ENCODE results near the gene UQCRC2.
"Not testable (repeated sequence)": the region's sequence is repeated elsewhere in the genome, so short reads cannot be mapped to it uniquely, and the experiment has no call there.

The UQCRC2 gene

GRCh38 chr16:21952793-21953540 is at the start of gene UQCRC2:
TSS of gene UQCRC2 (plus strand) at chr16:21953361. CDS start at chr16:21953424, 63 bp downstream.
- peak; percentile 95 for DNase-seq (ENCODE audit: low read depth)
- TF ChIP-seq CTCF (IDR thresholded peaks at IDR 0.05; ENCODE audit: insufficient read depth, low read depth, low read length, missing control alignments), result no peak
- H3K4me3 ChIP-seq (ENCODE audit: low read depth, low read length), result peak within 1 kb of the TSS; percentile 92

- DNase-seq (ENCODE audit: low read depth), result peak; percentile 42
- not testable (repeated sequence) for H3K4me3 ChIP-seq (ENCODE audit: low read depth, low read length)
Measured at GRCh38 chr16:21932650-21933049, 20.5 kb upstream of the UQCRC2 start.

DNA sequence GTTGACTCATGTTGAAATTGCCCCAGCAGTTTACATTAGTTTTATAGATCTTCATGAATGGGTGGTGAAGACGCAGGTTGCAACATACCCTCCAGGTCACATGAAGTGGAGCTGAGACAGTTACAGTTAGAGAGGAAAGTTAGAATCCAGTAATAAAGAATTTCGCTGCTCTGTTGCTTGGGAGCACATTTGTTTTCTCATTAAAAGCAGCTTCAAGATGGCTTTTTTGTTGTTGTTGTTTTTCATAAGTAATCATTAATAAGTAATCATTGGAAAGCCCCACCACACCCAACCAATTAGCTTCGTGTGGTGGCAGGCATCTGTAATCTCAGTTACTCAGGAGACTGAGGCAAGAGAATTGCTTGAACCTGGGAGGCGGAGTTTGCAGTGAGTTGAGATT is 19.8 kb upstream of the UQCRC2 start:
- H3K4me3 ChIP-seq (ENCODE audit: low read depth, low read length); DNase-seq (ENCODE audit: low read depth): not testable (repeated sequence)

DNA sequence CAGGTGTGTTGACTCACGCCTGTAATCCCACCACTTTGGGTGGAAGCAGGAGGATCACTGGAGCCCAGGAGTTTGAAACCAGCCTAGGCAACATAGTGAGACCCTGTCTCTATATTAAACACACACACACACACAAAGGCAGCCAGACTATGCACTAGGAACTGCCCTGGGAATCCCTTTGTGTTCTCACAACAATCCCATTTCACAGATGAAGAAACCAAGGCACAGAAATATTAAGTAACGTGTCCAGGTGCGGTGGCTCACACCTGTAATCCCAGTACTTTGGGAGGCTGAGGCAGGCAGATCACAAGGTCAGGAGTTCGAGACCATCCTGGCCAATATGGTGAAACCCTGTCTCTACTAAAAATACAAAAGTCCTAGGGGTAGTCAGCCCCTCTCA is 19.4 kb upstream of the UQCRC2 start:
- DNase-seq (ENCODE audit: low read depth); H3K4me3 ChIP-seq (ENCODE audit: low read depth, low read length): not testable (repeated sequence)

DNA sequence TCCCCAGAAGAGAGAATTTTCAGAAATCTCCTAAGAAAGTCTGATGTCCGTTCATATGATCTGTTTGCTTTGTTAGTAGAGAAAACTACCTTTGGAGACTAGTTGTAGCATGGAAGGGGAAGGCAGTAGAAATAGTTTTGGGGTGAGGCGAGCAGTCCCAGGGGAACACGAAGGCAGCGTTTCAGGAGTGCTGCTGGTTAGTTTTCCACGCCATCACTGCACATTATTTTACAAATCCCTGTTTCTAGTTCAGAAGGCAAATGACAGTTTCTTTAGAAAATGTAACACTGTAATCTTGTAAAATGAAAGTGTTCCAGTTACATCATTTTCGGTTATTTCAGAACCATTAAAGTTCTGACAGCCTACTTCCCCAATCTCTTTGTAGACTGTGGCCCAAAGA is 16.9 kb upstream of the UQCRC2 start:
- not testable (repeated sequence) for DNase-seq (ENCODE audit: low read depth); H3K4me3 ChIP-seq (ENCODE audit: low read depth, low read length)

DNA sequence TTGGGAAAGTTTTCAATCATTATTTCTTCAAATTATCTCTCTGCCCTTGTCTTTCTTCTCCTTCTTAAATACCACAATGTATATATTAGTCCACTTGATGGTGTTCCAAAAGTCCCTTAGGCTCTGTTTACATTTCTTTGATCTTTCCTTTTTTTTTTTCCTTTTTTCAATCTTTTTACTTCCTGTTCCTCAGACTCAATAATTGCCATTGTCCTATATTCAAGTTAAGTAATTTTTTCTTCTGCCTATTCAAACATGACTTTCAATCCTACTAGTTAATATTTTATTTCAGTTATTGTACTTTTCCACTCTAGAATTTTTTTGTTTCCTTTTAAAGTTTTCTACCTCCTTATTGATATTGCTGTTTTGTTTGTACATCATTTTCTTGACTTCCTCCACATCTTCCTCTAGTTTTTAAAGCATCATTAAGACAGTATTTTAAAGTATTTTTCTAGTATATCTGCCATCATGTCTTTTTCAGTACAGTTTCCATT is 15.8 kb upstream of the UQCRC2 start:
- DNase-seq (ENCODE audit: low read depth), result no peak
- no peak overlapping the region for H3K4me3 ChIP-seq (ENCODE audit: low read depth, low read length)
- TF ChIP-seq CTCF (IDR thresholded peaks at IDR 0.05; ENCODE audit: insufficient read depth, low read depth, low read length, missing control alignments), result no peak

DNA sequence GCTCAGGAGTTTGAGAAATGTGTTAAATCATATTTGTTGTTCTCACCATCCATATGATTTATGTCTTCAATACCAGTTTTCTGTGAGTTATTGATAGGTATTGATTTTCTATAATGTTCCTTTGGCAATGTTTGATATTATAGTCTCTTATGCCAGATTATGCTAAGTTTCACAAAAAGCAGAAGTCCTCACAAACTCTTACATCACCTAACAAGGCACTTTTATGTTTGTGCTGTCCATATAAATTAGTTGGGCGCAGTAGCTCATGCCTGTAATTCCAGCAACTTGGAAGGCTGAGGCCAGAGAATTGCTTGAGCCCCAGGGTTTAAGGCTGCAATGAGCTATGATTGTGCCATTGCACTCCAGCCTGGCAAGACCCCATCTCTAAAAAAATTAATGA is 12.6 kb upstream of the UQCRC2 start:
- TF ChIP-seq CTCF (IDR thresholded peaks at IDR 0.05; ENCODE audit: insufficient read depth, low read depth, low read length, missing control alignments), result no peak
- no peak for DNase-seq (ENCODE audit: low read depth)
- H3K4me3 ChIP-seq (ENCODE audit: low read depth, low read length), result no peak overlapping the region

- no peak overlapping the region for H3K4me3 ChIP-seq (ENCODE audit: low read depth, low read length)
- TF ChIP-seq CTCF (IDR thresholded peaks at IDR 0.05; ENCODE audit: insufficient read depth, low read depth, low read length, missing control alignments), result no peak
- DNase-seq (ENCODE audit: low read depth), result no peak
Measured at GRCh38 chr16:21943571-21943970, 9.6 kb upstream of the UQCRC2 start.

- no peak for DNase-seq (ENCODE audit: low read depth)
Measured at GRCh38 chr16:21946889-21947635, 6.1 kb upstream of the UQCRC2 start.

More at GRCh38 chr16:21946889-21947635, 6.1 kb upstream of the UQCRC2 start:
- H3K4me3 ChIP-seq (ENCODE audit: low read depth, low read length), result no peak overlapping the region
- no peak for TF ChIP-seq CTCF (IDR thresholded peaks at IDR 0.05; ENCODE audit: insufficient read depth, low read depth, low read length, missing control alignments)

All from GM12865 (cell line).